Measurements from ENCODE around the gene MORN3. TPM values are rescaled to one million over a fixed set of nuclear protein-coding genes. Genes with fewer than 3 reads are reported as not detected.

Gene MORN3
- polyA plus RNA-seq, 2 of the 4 experiments (the other 2 are of a cell fraction), result 0.17 to 0.47 TPM

GRCh38 chr12:121620333-121620891 lies 49.0 kb downstream of the MORN3 start:
- H3K4me2 ChIP-seq, result no peak overlapping the region
- no peaks in the 10 kb centered on the region for H3K9me3 ChIP-seq
- ChIA-PET POLR2A (no interaction called here), CTCF (interaction anchor here (1.1 to 12.4 kb wide), 2 partner anchors 37 to 70 kb away, joined by 3 to 190 read pairs; no protein-coding TSS in a partner anchor)
- TF ChIP-seq NPAS2 (CRISPR knock-in tag; IDR thresholded peaks at IDR 0.05; ENCODE audit: borderline replicate concordance), result no peak
- no peak for TF ChIP-seq BHLHE40 (IDR thresholded peaks at IDR 0.05; ENCODE audit: low read depth, low read length)
- TF ChIP-seq HDAC2 (IDR thresholded peaks at IDR 0.05), result no peak
- TF ChIP-seq SREBF2 (IDR thresholded peaks at IDR 0.05), result no peak
- no peak for TF ChIP-seq HOXA7 (CRISPR knock-in tag; IDR thresholded peaks at IDR 0.05)
- H3K27ac ChIP-seq, result no peak overlapping the region
- FAIRE-seq (no peak), DNase-seq (ENCODE audit: low read depth in 1 of 2, low spot score in 1 of 2) (no peak), ATAC-seq (peak in 1 of 2 experiments; percentile 41; a peak in 1 of 6 replicates)
- H3K4me1 ChIP-seq, result peaks cover 5% of the 10 kb centered on the region
- no peak overlapping the region for H3K4me3 ChIP-seq
- 91% methylated on average over 8 of the region's 8 CpGs for WGBS (ENCODE audit: missing lambda C conversion rate)

GRCh38 chr12:121618659-121619233 lies 50.7 kb downstream of the MORN3 start:
- no peaks in the 10 kb centered on the region; the same call in 2 of the 3 replicates for H3K4me1 ChIP-seq
- no peaks in the 10 kb centered on the region for H3K9me3 ChIP-seq
- no peak for FAIRE-seq
- no peak overlapping the region for H3K4me2 ChIP-seq
- no peak for TF ChIP-seq FOSB (CRISPR knock-in tag; IDR thresholded peaks at IDR 0.05)
- no peak for TF ChIP-seq HOXA7 (CRISPR knock-in tag; IDR thresholded peaks at IDR 0.05)
- TF ChIP-seq E2F6 (IDR thresholded peaks at IDR 0.05; ENCODE audit: borderline replicate concordance, low read depth), result no peak
- no peak for TF ChIP-seq KDM5A (IDR thresholded peaks at IDR 0.05)
- no peak for TF ChIP-seq CHD4 (IDR thresholded peaks at IDR 0.05; ENCODE audit: borderline replicate concordance)
- no peak for TF ChIP-seq EP300 (IDR thresholded peaks at IDR 0.05)
- TF ChIP-seq FOSL2 (IDR thresholded peaks at IDR 0.05), result no peak
- no peak for TF ChIP-seq FOSL2 (CRISPR knock-in tag; IDR thresholded peaks at IDR 0.05)
- no peak for TF ChIP-seq HOXB5 (CRISPR knock-in tag; IDR thresholded peaks at IDR 0.05)
- no peak for TF ChIP-seq CBX8 (IDR thresholded peaks at IDR 0.05)
- TF ChIP-seq USF2 (IDR thresholded peaks at IDR 0.05), result no peak
- no peak for TF ChIP-seq JUN (IDR thresholded peaks at IDR 0.05)
- no peak for TF ChIP-seq ESRRA (IDR thresholded peaks at IDR 0.05; ENCODE audit: borderline replicate concordance, low read length)
- TF ChIP-seq NPAS2 (CRISPR knock-in tag; IDR thresholded peaks at IDR 0.05; ENCODE audit: borderline replicate concordance), result no peak
- no peak for TF ChIP-seq EHF (CRISPR knock-in tag; IDR thresholded peaks at IDR 0.05)
- no peak for TF ChIP-seq ZNF302 (CRISPR knock-in tag; IDR thresholded peaks at IDR 0.05)
- TF ChIP-seq HES2 (IDR thresholded peaks at IDR 0.05), result no peak
- no peak for TF ChIP-seq REST (IDR thresholded peaks at IDR 0.05)
- TF ChIP-seq POLR2AphosphoS2 (conservative IDR thresholded peaks at IDR 0.05; ENCODE audit: low read length), result no peak
- no peak for DNase-seq (ENCODE audit: low read depth in 1 of 2, low spot score in 1 of 2)
- no peak for ATAC-seq
- ChIA-PET POLR2A (no interaction called here), CTCF (interaction anchor here (0.6 to 12.4 kb wide), 4 partner anchors 50 to 68 kb away, joined by 4 to 190 read pairs (median 5); partner anchors contain the start of gene MORN3)
- H3K4me3 ChIP-seq, result no peak overlapping the region
- WGBS (ENCODE audit: missing lambda C conversion rate), result 64% methylated on average over 5 of the region's 5 CpGs
- no peak overlapping the region for H3K27ac ChIP-seq
